Measurements from ENCODE around the gene PIAS4. TPM values are rescaled to one million over a fixed set of nuclear protein-coding genes. Genes with fewer than 3 reads are reported as not detected.

PIAS4 gene
- total and polyA plus RNA-seq, 2 of the 13 experiments (the other 11 are each of a cell fraction or from before 2014, with no cell fraction given): 9.0 to 20.1 TPM

- TF ChIP-seq TEF (CRISPR knock-in tag; IDR thresholded peaks at IDR 0.05): 0 out of 2 replicates have a peak, but pooled peaks have one; percentile 16
- no peak for TF ChIP-seq SNAI1 (CRISPR knock-in tag; IDR thresholded peaks at IDR 0.05; ENCODE audit: borderline replicate concordance)
- 0 out of 2 replicates have a peak, but pooled peaks have one; percentile 30 for TF ChIP-seq HIVEP1 (CRISPR knock-in tag; IDR thresholded peaks at IDR 0.05)
- 0 out of 2 replicates have a peak, but pooled peaks have one; percentile 48 for TF ChIP-seq EED (CRISPR knock-in tag; IDR thresholded peaks at IDR 0.05)
- TF ChIP-seq CBX5 (CRISPR knock-in tag; IDR thresholded peaks at IDR 0.05; ENCODE audit: borderline replicate concordance): no peak
- TF ChIP-seq BRCA1 (CRISPR knock-in tag; IDR thresholded peaks at IDR 0.05): no peak
- peak; percentile 52; the same call in 1 of the 2 replicates for TF ChIP-seq BHLHE40 (IDR thresholded peaks at IDR 0.05; ENCODE audit: low read length)
- TF ChIP-seq TBX2 (CRISPR knock-in tag; IDR thresholded peaks at IDR 0.05; ENCODE audit: borderline replicate concordance): peak; percentile 40
- TF ChIP-seq ZNF556 (CRISPR knock-in tag; IDR thresholded peaks at IDR 0.05; ENCODE audit: borderline replicate concordance): peak; percentile 38; the same call in 1 of the 2 replicates
- TF ChIP-seq GMEB2 (CRISPR knock-in tag; IDR thresholded peaks at IDR 0.05; ENCODE audit: low read depth): no peak
- TF ChIP-seq, protein P1, sequence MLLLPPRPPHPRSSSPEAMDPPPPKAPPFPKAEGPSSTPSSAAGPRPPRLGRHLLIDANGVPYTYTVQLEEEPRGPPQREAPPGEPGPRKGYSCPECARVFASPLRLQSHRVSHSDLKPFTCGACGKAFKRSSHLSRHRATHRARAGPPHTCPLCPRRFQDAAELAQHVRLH (CRISPR knock-in tag; IDR thresholded peaks at IDR 0.05; ENCODE audit: borderline replicate concordance, low read depth): no peak
- TF ChIP-seq, protein P2, sequence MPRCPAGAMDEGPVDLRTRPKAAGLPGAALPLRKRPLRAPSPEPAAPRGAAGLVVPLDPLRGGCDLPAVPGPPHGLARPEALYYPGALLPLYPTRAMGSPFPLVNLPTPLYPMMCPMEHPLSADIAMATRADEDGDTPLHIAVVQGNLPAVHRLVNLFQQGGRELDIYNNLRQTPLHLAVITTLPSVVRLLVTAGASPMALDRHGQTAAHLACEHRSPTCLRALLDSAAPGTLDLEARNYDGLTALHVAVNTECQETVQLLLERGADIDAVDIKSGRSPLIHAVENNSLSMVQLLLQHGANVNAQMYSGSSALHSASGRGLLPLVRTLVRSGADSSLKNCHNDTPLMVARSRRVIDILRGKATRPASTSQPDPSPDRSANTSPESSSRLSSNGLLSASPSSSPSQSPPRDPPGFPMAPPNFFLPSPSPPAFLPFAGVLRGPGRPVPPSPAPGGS (CRISPR knock-in tag; IDR thresholded peaks at IDR 0.05): 0 out of 2 replicates have a peak, but pooled peaks have one; percentile 58
- TF ChIP-seq, protein P3, sequence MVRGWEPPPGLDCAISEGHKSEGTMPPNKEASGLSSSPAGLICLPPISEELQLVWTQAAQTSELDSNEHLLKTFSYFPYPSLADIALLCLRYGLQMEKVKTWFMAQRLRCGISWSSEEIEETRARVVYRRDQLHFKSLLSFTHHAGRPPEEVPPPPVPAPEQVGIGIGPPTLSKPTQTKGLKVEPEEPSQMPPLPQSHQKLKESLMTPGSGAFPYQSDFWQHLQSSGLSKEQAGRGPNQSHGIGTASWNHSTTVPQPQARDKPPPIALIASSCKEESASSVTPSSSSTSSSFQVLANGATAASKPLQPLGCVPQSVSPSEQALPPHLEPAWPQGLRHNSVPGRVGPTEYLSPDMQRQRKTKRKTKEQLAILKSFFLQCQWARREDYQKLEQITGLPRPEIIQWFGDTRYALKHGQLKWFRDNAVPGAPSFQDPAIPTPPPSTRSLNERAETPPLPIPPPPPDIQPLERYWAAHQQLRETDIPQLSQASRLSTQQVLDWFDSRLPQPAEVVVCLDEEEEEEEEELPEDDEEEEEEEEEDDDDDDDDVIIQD (CRISPR knock-in tag; IDR thresholded peaks at IDR 0.05; ENCODE audit: low read depth): no peak
- TF ChIP-seq HDAC1 (CRISPR knock-in tag; IDR thresholded peaks at IDR 0.05): 0 out of 2 replicates have a peak, but pooled peaks have one; percentile 29
- 0 out of 2 replicates have a peak, but pooled peaks have one; percentile 69 for TF ChIP-seq ZBTB42 (CRISPR knock-in tag; IDR thresholded peaks at IDR 0.05)
- TF ChIP-seq ATF7 (IDR thresholded peaks at IDR 0.05): no peak
- TF ChIP-seq ATF7 (CRISPR knock-in tag; IDR thresholded peaks at IDR 0.05): no peak; the same call in 1 of the 2 replicates
- TF ChIP-seq ZNF333 (CRISPR knock-in tag; IDR thresholded peaks at IDR 0.05; ENCODE audit: borderline replicate concordance): no peak
- TF ChIP-seq FOXC1 (CRISPR knock-in tag; IDR thresholded peaks at IDR 0.05; ENCODE audit: borderline replicate concordance): no peak
- TF ChIP-seq ZNF441 (CRISPR knock-in tag; IDR thresholded peaks at IDR 0.05; ENCODE audit: borderline replicate concordance): 0 out of 2 replicates have a peak, but pooled peaks have one; percentile 30
- TF ChIP-seq, protein P4, sequence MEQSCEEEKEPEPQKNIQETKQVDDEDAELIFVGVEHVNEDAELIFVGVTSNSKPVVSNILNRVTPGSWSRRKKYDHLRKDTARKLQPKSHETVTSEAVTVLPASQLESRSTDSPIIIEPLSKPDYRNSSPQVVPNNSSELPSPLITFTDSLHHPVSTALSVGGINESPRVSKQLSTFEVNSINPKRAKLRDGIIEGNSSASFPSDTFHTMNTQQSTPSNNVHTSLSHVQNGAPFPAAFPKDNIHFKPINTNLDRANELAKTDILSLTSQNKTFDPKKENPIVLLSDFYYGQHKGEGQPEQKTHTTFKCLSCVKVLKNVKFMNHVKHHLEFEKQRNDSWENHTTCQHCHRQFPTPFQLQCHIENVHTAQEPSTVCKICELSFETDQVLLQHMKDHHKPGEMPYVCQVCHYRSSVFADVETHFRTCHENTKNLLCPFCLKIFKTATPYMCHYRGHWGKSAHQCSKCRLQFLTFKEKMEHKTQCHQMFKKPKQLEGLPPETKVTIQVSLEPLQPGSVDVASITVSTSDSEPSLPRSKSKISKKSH (CRISPR knock-in tag; IDR thresholded peaks at IDR 0.05; ENCODE audit: borderline replicate concordance): peak; percentile 62; the same call in 1 of the 2 replicates
Observed at GRCh38 chr19:4064496-4065260, 57.1 kb downstream of the PIAS4 start (continued).

All from HepG2 (cell line).